Endothelial cell of umbilical vein (primary cell): ENCODE results near the gene GNB1L. TPM values are rescaled to one million over a fixed set of nuclear protein-coding genes. Genes with fewer than 3 reads are reported as not detected.
A peak's percentile ranks its signal among the peaks of the same experiment; 100 is the strongest.

Experiments
- BruUV-seq: library from RNA; stranded (reverse); fragments of 400-500 nt; replicated peaks from 2 replicates; lab custom pipeline; 2021; lab: Mats Ljungman, UMichigan
- CTCF ChIA-PET: fragments of 300-600, 350-600 bp; sonication (Branson Sonifier 250); formaldehyde crosslinking; loops from one replicate; lab custom pipeline; 2021; ENCODE audit warnings: antibody characterized with exemption, inconsistent platforms; lab: Charles Lee
- POLR2A ChIA-PET: fragments of 300-600, 350-600 bp; sonication (Branson Sonifier 250); formaldehyde crosslinking; loops from one replicate; lab custom pipeline; 2021; ENCODE audit warnings: antibody characterized with exemption, inconsistent platforms; lab: Charles Lee
- DNase-seq: peaks from one replicate; pipeline ENCODE4 v3.0.0-alpha.2; 2011; ENCODE audit warnings: low read depth, low spot score
- FAIRE-seq: peaks from 2 replicates; lab custom pipeline; 2011; peaks lifted over from hg19 to GRCh38; lab: Jason Lieb, UNC
- H2AFZ ChIP-seq: 2 replicates; pipeline ENCODE4 v1.6.0; 2012; ENCODE audit warnings: low read depth, low read length, control low read depth, inconsistent platforms
- H3K27ac ChIP-seq: 2 replicates; pipeline ENCODE4 v1.5.1; 2011; ENCODE audit warnings: low read depth, mild to moderate bottlenecking, control low read depth, low read length, moderate library complexity; ENCODE audit not compliant: insufficient read depth
- H3K27me3 ChIP-seq, 2 experiments: 2 replicates each; pipeline versions ENCODE4 v1.6.0 to v1.6.1; 2011; ENCODE audit warnings: low read length in 2 of 2, mixed read lengths in 1 of 2; ENCODE audit not compliant: control insufficient read depth in 2 of 2, insufficient read depth in 2 of 2
- H3K36me3 ChIP-seq, 2 experiments: 2 replicates in 1 of 2; 3 replicates in 1 of 2; pipeline ENCODE4 v1.5.1; 2011; ENCODE audit warnings: low read length in 2 of 2, mild to moderate bottlenecking in 1 of 2, moderate library complexity in 1 of 2; ENCODE audit not compliant: control insufficient read depth in 2 of 2, insufficient read depth in 2 of 2; ENCODE audit errors: extremely low read depth in 1 of 2
- H3K4me1 ChIP-seq: 3 replicates; pipeline ENCODE4 v1.5.1; 2011; ENCODE audit warnings: mild to moderate bottlenecking, low read length; ENCODE audit not compliant: control insufficient read depth, insufficient read depth; ENCODE audit errors: extremely low read depth
- H3K4me2 ChIP-seq: 2 replicates; pipeline ENCODE4 v1.6.1; 2011; ENCODE audit warnings: low read length, control low read depth, mixed read lengths; ENCODE audit not compliant: insufficient read depth
- H3K4me3 ChIP-seq, 3 experiments: fragments of 200-600 bp in 1 of 3; sonication (generic), shearing (Covaris generic) in 1 of 3; replicated peaks in 1 of 3; 2 replicates each; pipeline ENCODE4 v1.5.1; 2011 to 2016; ENCODE audit warnings: control low read depth in 3 of 3, low read length in 3 of 3, mild to moderate bottlenecking in 2 of 3, inconsistent platforms in 1 of 3, low read depth in 1 of 3, moderate library complexity in 1 of 3; ENCODE audit not compliant: insufficient read depth in 1 of 3
- H3K79me2 ChIP-seq: 2 replicates; pipeline ENCODE4 v1.6.0; 2012; ENCODE audit warnings: low read length, inconsistent platforms; ENCODE audit not compliant: control insufficient read depth, insufficient read depth
- H3K9ac ChIP-seq: replicated peaks from 2 replicates; pipeline ENCODE3; 2011; ENCODE audit warnings: low read length, control low read depth; ENCODE audit not compliant: insufficient read depth; ENCODE audit errors: extremely low read depth
- H3K9me1 ChIP-seq: replicated peaks from 3 replicates; pipeline ENCODE4 v1.6.0; 2011; ENCODE audit warnings: mild to moderate bottlenecking, low read length; ENCODE audit not compliant: control insufficient read depth, insufficient read depth; ENCODE audit errors: extremely low read depth
- H3K9me3 ChIP-seq: replicated peaks from 2 replicates; pipeline ENCODE4 v1.5.1; 2012; ENCODE audit warnings: low read length, inconsistent platforms; ENCODE audit not compliant: control insufficient read depth, insufficient read depth
- H4K20me1 ChIP-seq: replicated peaks from 2 replicates; pipeline ENCODE3; 2011; ENCODE audit warnings: mild to moderate bottlenecking, low read length; ENCODE audit not compliant: control insufficient read depth, insufficient read depth; ENCODE audit errors: extremely low read depth
- EZH2 ChIP-seq: IDR thresholded peaks from 2 replicates; pipeline ENCODE4 v1.6.1; 2012; ENCODE audit warnings: borderline replicate concordance, low read depth, mild to moderate bottlenecking, moderate library complexity, low read length, inconsistent platforms; ENCODE audit not compliant: severe bottlenecking
- FOS ChIP-seq: IDR thresholded peaks from 2 replicates; pipeline ENCODE4 v1.6.1; 2011; ENCODE audit warnings: mild to moderate bottlenecking, low read length, moderate library complexity, borderline replicate concordance; ENCODE audit not compliant: insufficient read depth
- GATA2 ChIP-seq: IDR thresholded peaks from 2 replicates; pipeline ENCODE4 v1.7.0; 2011; ENCODE audit warnings: low read depth, mild to moderate bottlenecking, moderate library complexity, mixed read lengths, low read length; ENCODE audit not compliant: insufficient read length, insufficient read depth
- JUN ChIP-seq: IDR thresholded peaks from 2 replicates; pipeline ENCODE4 v1.6.1; 2011; ENCODE audit warnings: borderline replicate concordance, low read depth; ENCODE audit not compliant: insufficient read length, insufficient read depth
- MAX ChIP-seq: IDR thresholded peaks from 2 replicates; pipeline ENCODE4 v1.6.1; 2011; ENCODE audit not compliant: insufficient read depth, insufficient read length
- MYC ChIP-seq: IDR thresholded peaks from one replicate; pipeline ENCODE4 v1.6.1; 2011; ENCODE audit warnings: mild to moderate bottlenecking, low read depth, low read length
- POLR2A ChIP-seq: IDR thresholded peaks from 2 replicates; pipeline ENCODE4 v1.6.1; 2012; ENCODE audit warnings: low read depth, mild to moderate bottlenecking, control low read depth, low read length
- POLR2AphosphoS5 ChIP-seq: IDR thresholded peaks from 2 replicates; pipeline ENCODE4 v1.6.1; 2012; ENCODE audit warnings: low read depth, mild to moderate bottlenecking, control low read depth, low read length, moderate library complexity; ENCODE audit not compliant: insufficient read depth
- dilution Hi-C: fragments of 300-500 bp; cut with MboI; formaldehyde crosslinking; loops from one replicate; pipeline ENCODE4 v1.15.0; 2019; ENCODE audit warnings: low sequenced_read_pairs; ENCODE audit not compliant: extremely low pct_ligation_motif_present
- intact Hi-C: fragments of 100-400 bp; cut with micrococcal nuclease; formaldehyde crosslinking; loops from one replicate; pipeline ENCODE4 v1.10.0; 2022
- polyA plus RNA-seq, 4 experiments: library from polyadenylated mRNA; depleted of rRNA in 3 of 4; stranded (reverse) in 3 of 4; unstranded in 1 of 4; fragments of >200 nt; gene quantifications; 2 replicates each; pipeline versions ENCODE4 v1.2.1 to v1.2.3, GENCODE V29; 2011 to 2012; ENCODE audit warnings: missing spikeins in 1 of 4
- total RNA-seq: library from RNA; stranded (reverse); gene quantifications from 2 replicates; pipeline ENCODE4 v1.2.3, GENCODE V29; 2021
- TF ChIP-seq, protein P1 (sequence below), 2 donors: IDR thresholded peaks; 1 replicate in 1 of 2; 2 replicates in 1 of 2; pipeline ENCODE4 v1.5.1; 2011; ENCODE audit warnings: low read length in 2 of 2, mild to moderate bottlenecking in 2 of 2, moderate library complexity in 2 of 2, control low read depth in 1 of 2, inconsistent platforms in 1 of 2, low read depth in 1 of 2; ENCODE audit not compliant: insufficient read depth in 1 of 2; ENCODE audit errors: extremely low read depth in 1 of 2

Gene GNB1L
- total and polyA plus RNA-seq, 2 donors (not counting 3 experiments of a cell fraction or from before 2014, with no cell fraction given), result 5.4 to 5.9 TPM

- intact Hi-C loops, result loop anchor here (1.0 kb wide), 4 partner anchors 10 to 52 kb away; partner anchors contain the start of genes GNB1L and RTL10
- CTCF ChIA-PET, result interaction anchor here (1.2 to 3.6 kb wide), 7 partner anchors 10 to 161 kb away, joined by 3 to 33 read pairs (median 6); no protein-coding TSS in a partner anchor
- dilution Hi-C loops, result no loop called here
- DNase-seq (peak; percentile 90), FAIRE-seq (peak; percentile 92)
- Histone ChIP-seq H3K36me3 (peaks cover 0 to 9% of the 10 kb centered on the region in 2 experiments), H4K20me1 (no peaks in the 10 kb centered on the region), H3K9me1 (no peaks in the 10 kb centered on the region), H3K4me3 (no peak overlapping the region), H3K9ac (peak overlapping the region; percentile 50), H3K9me3 (no peaks in the 10 kb centered on the region), H3K27ac (peak overlapping the region; percentile 83), H3K27me3 (no peaks in the 10 kb centered on the region), H3K4me1 (peaks cover 69% of the 10 kb centered on the region), H3K4me2 (peak overlapping the region; percentile 26), H2AFZ (no peak overlapping the region), H3K79me2 (peaks cover 3% of the 10 kb centered on the region)
- POLR2A ChIA-PET, result interaction anchor here (0.9 to 1.4 kb wide), 4 partner anchors 10 to 47 kb away, joined by 3 to 9 read pairs (median 4); no protein-coding TSS in a partner anchor
- TF ChIP-seq GATA2 (peak; percentile 99), JUN (peak; percentile 73), MAX (peak; percentile 87), POLR2A (peak; percentile 87), EZH2 (no peak), MYC (peak; percentile 79), FOS (peak; percentile 75), POLR2AphosphoS5 (peak; percentile 97)
- TF ChIP-seq, protein P1, sequence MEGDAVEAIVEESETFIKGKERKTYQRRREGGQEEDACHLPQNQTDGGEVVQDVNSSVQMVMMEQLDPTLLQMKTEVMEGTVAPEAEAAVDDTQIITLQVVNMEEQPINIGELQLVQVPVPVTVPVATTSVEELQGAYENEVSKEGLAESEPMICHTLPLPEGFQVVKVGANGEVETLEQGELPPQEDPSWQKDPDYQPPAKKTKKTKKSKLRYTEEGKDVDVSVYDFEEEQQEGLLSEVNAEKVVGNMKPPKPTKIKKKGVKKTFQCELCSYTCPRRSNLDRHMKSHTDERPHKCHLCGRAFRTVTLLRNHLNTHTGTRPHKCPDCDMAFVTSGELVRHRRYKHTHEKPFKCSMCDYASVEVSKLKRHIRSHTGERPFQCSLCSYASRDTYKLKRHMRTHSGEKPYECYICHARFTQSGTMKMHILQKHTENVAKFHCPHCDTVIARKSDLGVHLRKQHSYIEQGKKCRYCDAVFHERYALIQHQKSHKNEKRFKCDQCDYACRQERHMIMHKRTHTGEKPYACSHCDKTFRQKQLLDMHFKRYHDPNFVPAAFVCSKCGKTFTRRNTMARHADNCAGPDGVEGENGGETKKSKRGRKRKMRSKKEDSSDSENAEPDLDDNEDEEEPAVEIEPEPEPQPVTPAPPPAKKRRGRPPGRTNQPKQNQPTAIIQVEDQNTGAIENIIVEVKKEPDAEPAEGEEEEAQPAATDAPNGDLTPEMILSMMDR (IDR thresholded peaks at IDR 0.05; ENCODE audit: extremely low read depth in 1 of 2, insufficient read depth in 1 of 2, low read depth in 1 of 2, low read length in 2 of 2), result no peak
- no TSS peak for BruUV-seq
Observed at GRCh38 chr22:19891317-19892256, 36.9 kb upstream of the GNB1L start.
